Measurements from ENCODE around the gene SEC63.
A peak's percentile ranks its signal among the peaks of the same experiment; 100 is the strongest.
"Not testable (repeated sequence)": the region's sequence is repeated elsewhere in the genome, so short reads cannot be mapped to it uniquely, and the experiment has no call there.

SEC63 gene

GRCh38 chr6:107871016-107871415, 87.0 kb downstream of the SEC63 start:
- H3K27me3 ChIP-seq (ENCODE audit: insufficient read depth, low read length), result no peaks in the 10 kb centered on the region
- WGBS, result 94% methylated on average over 4 of the region's 4 CpGs
- no peak overlapping the region for H3K27ac ChIP-seq (ENCODE audit: low read depth, low read length)
- no peaks in the 10 kb centered on the region for H3K9me3 ChIP-seq (ENCODE audit: insufficient read depth, low read depth, low read length)
- no peak overlapping the region for H3K9ac ChIP-seq (ENCODE audit: low read depth, low read length)
- H3K36me3 ChIP-seq (ENCODE audit: insufficient read depth, low read length), result peaks cover 52% of the 10 kb centered on the region
- no peak overlapping the region for H3K4me3 ChIP-seq (ENCODE audit: low read length)
- peaks cover 12% of the 10 kb centered on the region; the same call in 1 of the 2 replicates for H3K4me1 ChIP-seq (ENCODE audit: insufficient read depth, low read length)

- peaks cover 45% of the 10 kb centered on the region for H3K36me3 ChIP-seq (ENCODE audit: insufficient read depth, low read length)
- H3K4me3 ChIP-seq (ENCODE audit: low read length), result no peak overlapping the region
- H3K4me1 ChIP-seq (ENCODE audit: insufficient read depth, low read length), result peaks cover 12% of the 10 kb centered on the region; the same call in 1 of the 2 replicates
- no peaks in the 10 kb centered on the region for H3K9me3 ChIP-seq (ENCODE audit: insufficient read depth, low read depth, low read length)
- no peaks in the 10 kb centered on the region for H3K27me3 ChIP-seq (ENCODE audit: insufficient read depth, low read length)
- no peak overlapping the region for H3K27ac ChIP-seq (ENCODE audit: low read depth, low read length)
- H3K9ac ChIP-seq (ENCODE audit: low read depth, low read length), result no peak overlapping the region
- WGBS, result 100% methylated on average over 1 of the region's 1 CpG
These were observed 87.6 kb downstream of the SEC63 start for GRCh38 chr6:107870381-107870780.

- H3K9ac ChIP-seq (ENCODE audit: low read depth, low read length), result no peak overlapping the region
- peaks cover 40% of the 10 kb centered on the region for H3K36me3 ChIP-seq (ENCODE audit: insufficient read depth, low read length)
- no peak overlapping the region for H3K4me3 ChIP-seq (ENCODE audit: low read length)
- no peaks in the 10 kb centered on the region for H3K9me3 ChIP-seq (ENCODE audit: insufficient read depth, low read depth, low read length)
- peaks cover 15% of the 10 kb centered on the region for H3K4me1 ChIP-seq (ENCODE audit: insufficient read depth, low read length)
- H3K27me3 ChIP-seq (ENCODE audit: insufficient read depth, low read length), result no peaks in the 10 kb centered on the region
- WGBS, result 0% methylated on average over 1 of the region's 1 CpG
- H3K27ac ChIP-seq (ENCODE audit: low read depth, low read length), result peak overlapping the region; percentile 57; the same call in 1 of the 2 replicates
These were observed 88.1 kb downstream of the SEC63 start for GRCh38 chr6:107869871-107870270.

GRCh38 chr6:107868867-107869611, 89.0 kb downstream of the SEC63 start:
- Histone ChIP-seq H3K4me3 (ENCODE audit: low read length) (no peak overlapping the region), H3K36me3 (ENCODE audit: insufficient read depth, low read length) (peaks cover 35% of the 10 kb centered on the region), H3K27ac (ENCODE audit: low read depth, low read length) (peak overlapping the region; percentile 57; the same call in 1 of the 2 replicates), H3K4me1 (ENCODE audit: insufficient read depth, low read length) (peaks cover 23% of the 10 kb centered on the region), H3K27me3 (ENCODE audit: insufficient read depth, low read length) (no peaks in the 10 kb centered on the region), H3K9me3 (ENCODE audit: insufficient read depth, low read depth, low read length) (no peaks in the 10 kb centered on the region), H3K9ac (ENCODE audit: low read depth, low read length) (no peak overlapping the region)
- WGBS, result 59% methylated on average over 3 of the region's 3 CpGs

GRCh38 chr6:107867302-107867615, 90.7 kb downstream of the SEC63 start:
- WGBS, result 36% methylated on average over 4 of the region's 4 CpGs
- Histone ChIP-seq H3K27me3 (ENCODE audit: insufficient read depth, low read length) (no peaks in the 10 kb centered on the region), H3K9me3 (ENCODE audit: insufficient read depth, low read depth, low read length) (no peaks in the 10 kb centered on the region), H3K4me1 (ENCODE audit: insufficient read depth, low read length) (peaks cover 27% of the 10 kb centered on the region), H3K9ac (ENCODE audit: low read depth, low read length) (no peak overlapping the region), H3K27ac (ENCODE audit: low read depth, low read length) (no peak overlapping the region), H3K4me3 (ENCODE audit: low read length) (no peak overlapping the region), H3K36me3 (ENCODE audit: insufficient read depth, low read length) (peaks cover 26% of the 10 kb centered on the region)

- Histone ChIP-seq H3K9me3 (ENCODE audit: insufficient read depth, low read depth, low read length) (no peaks in the 10 kb centered on the region), H3K9ac (ENCODE audit: low read depth, low read length) (no peak overlapping the region), H3K4me3 (ENCODE audit: low read length) (no peak overlapping the region), H3K4me1 (ENCODE audit: insufficient read depth, low read length) (peaks cover 27% of the 10 kb centered on the region), H3K27me3 (ENCODE audit: insufficient read depth, low read length) (no peaks in the 10 kb centered on the region), H3K27ac (ENCODE audit: low read depth, low read length) (no peak overlapping the region), H3K36me3 (ENCODE audit: insufficient read depth, low read length) (peaks cover 21% of the 10 kb centered on the region)
- WGBS, result 65% methylated on average over 9 of the region's 11 CpGs
These were observed 91.3 kb downstream of the SEC63 start for GRCh38 chr6:107866606-107867301.

GRCh38 chr6:107864226-107865127, 93.5 kb downstream of the SEC63 start:
- Histone ChIP-seq H3K27me3 (ENCODE audit: insufficient read depth, low read length) (no peaks in the 10 kb centered on the region), H3K4me1 (ENCODE audit: insufficient read depth, low read length) (peaks cover 17% of the 10 kb centered on the region), H3K9me3 (ENCODE audit: insufficient read depth, low read depth, low read length) (no peaks in the 10 kb centered on the region), H3K9ac (ENCODE audit: low read depth, low read length) (no peak overlapping the region), H3K36me3 (ENCODE audit: insufficient read depth, low read length) (peaks cover 3% of the 10 kb centered on the region; the same call in 1 of the 2 replicates), H3K4me3 (ENCODE audit: low read length) (no peak overlapping the region), H3K27ac (ENCODE audit: low read depth, low read length) (no peak overlapping the region)
- 59% methylated on average over 5 of the region's 5 CpGs for WGBS

- no peaks in the 10 kb centered on the region for H3K36me3 ChIP-seq (ENCODE audit: insufficient read depth, low read length)
- H3K4me1 ChIP-seq (ENCODE audit: insufficient read depth, low read length), result peaks cover 15% of the 10 kb centered on the region; the same call in 1 of the 2 replicates
- H3K4me3 ChIP-seq (ENCODE audit: low read length), result no peak overlapping the region
- no peak overlapping the region for H3K27ac ChIP-seq (ENCODE audit: low read depth, low read length)
- H3K27me3 ChIP-seq (ENCODE audit: insufficient read depth, low read length), result no peaks in the 10 kb centered on the region
- no peaks in the 10 kb centered on the region for H3K9me3 ChIP-seq (ENCODE audit: insufficient read depth, low read depth, low read length)
- no peak overlapping the region for H3K9ac ChIP-seq (ENCODE audit: low read depth, low read length)
These were observed 95.6 kb downstream of the SEC63 start for GRCh38 chr6:107862383-107862782.

GRCh38 chr6:107860963-107861362, 97.0 kb downstream of the SEC63 start:
- peaks cover 15% of the 10 kb centered on the region; the same call in 1 of the 2 replicates for H3K4me1 ChIP-seq (ENCODE audit: insufficient read depth, low read length)
- not testable (repeated sequence) for H3K27ac ChIP-seq (ENCODE audit: low read depth, low read length); H3K9me3 ChIP-seq (ENCODE audit: insufficient read depth, low read depth, low read length); H3K9ac ChIP-seq (ENCODE audit: low read depth, low read length); H3K27me3 ChIP-seq (ENCODE audit: insufficient read depth, low read length); H3K36me3 ChIP-seq (ENCODE audit: insufficient read depth, low read length); H3K4me3 ChIP-seq (ENCODE audit: low read length)
- 96% methylated on average over 4 of the region's 4 CpGs for WGBS

GRCh38 chr6:107860144-107860543, 97.9 kb downstream of the SEC63 start:
- not testable (repeated sequence) for H3K36me3 ChIP-seq (ENCODE audit: insufficient read depth, low read length); H3K9ac ChIP-seq (ENCODE audit: low read depth, low read length)
- 28% methylated on average over 16 of the region's 18 CpGs for WGBS

GRCh38 chr6:107853230-107853629, 104.8 kb downstream of the SEC63 start:
- H3K4me3 ChIP-seq (ENCODE audit: low read length), result no peak overlapping the region
- peaks cover 10% of the 10 kb centered on the region for H3K27me3 ChIP-seq (ENCODE audit: insufficient read depth, low read length)
- H3K9ac ChIP-seq (ENCODE audit: low read depth, low read length), result no peak overlapping the region
- no peaks in the 10 kb centered on the region for H3K9me3 ChIP-seq (ENCODE audit: insufficient read depth, low read depth, low read length)
- 96% methylated on average over 3 of the region's 3 CpGs for WGBS
- H3K4me1 ChIP-seq (ENCODE audit: insufficient read depth, low read length), result peaks cover 4% of the 10 kb centered on the region; the same call in 1 of the 2 replicates
- no peak overlapping the region for H3K27ac ChIP-seq (ENCODE audit: low read depth, low read length)
- H3K36me3 ChIP-seq (ENCODE audit: insufficient read depth, low read length), result no peaks in the 10 kb centered on the region

More at GRCh38 chr6:107860144-107860543, 97.9 kb downstream of the SEC63 start:
- H3K27ac ChIP-seq (ENCODE audit: low read depth, low read length); H3K27me3 ChIP-seq (ENCODE audit: insufficient read depth, low read length); H3K9me3 ChIP-seq (ENCODE audit: insufficient read depth, low read depth, low read length): not testable (repeated sequence)
- Histone ChIP-seq H3K4me1 (ENCODE audit: insufficient read depth, low read length) (peaks cover 15% of the 10 kb centered on the region; the same call in 1 of the 2 replicates), H3K4me3 (ENCODE audit: low read length) (peak overlapping the region; percentile 27; the same call in 1 of the 2 replicates)
